ENCODE data around the gene NAA50.

NAA50 gene

GRCh38 chr3:113745756-113746547, at the start of gene NAA50:
Gene NAA50 (minus strand): TSS chr3:113746249. CDS start chr3:113745949, 300 bp downstream.
- DNase-seq = peak; percentile 90

GRCh38 chr3:113795693-113796092, 49.6 kb upstream of the NAA50 start:
- DNase-seq = no peak

GRCh38 chr3:113794526-113794925, 48.5 kb upstream of the NAA50 start:
- no peak for DNase-seq

- DNase-seq = no peak
Observed at GRCh38 chr3:113791381-113791780, 45.3 kb upstream of the NAA50 start.

GRCh38 chr3:113783980-113784379, 37.9 kb upstream of the NAA50 start:
- no peak for DNase-seq

- DNase-seq = no peak
Observed at GRCh38 chr3:113783463-113783862, 37.4 kb upstream of the NAA50 start.

GRCh38 chr3:113776564-113776963, 30.5 kb upstream of the NAA50 start:
- no peak for DNase-seq

GRCh38 chr3:113775516-113775915, 29.5 kb upstream of the NAA50 start:
- DNase-seq = no peak

GRCh38 chr3:113773381-113773780, 27.3 kb upstream of the NAA50 start:
- no peak for DNase-seq

GRCh38 chr3:113771993-113772392, 25.9 kb upstream of the NAA50 start:
- DNase-seq = no peak

- no peak for DNase-seq
Observed at GRCh38 chr3:113769551-113769950, 23.5 kb upstream of the NAA50 start.

GRCh38 chr3:113764698-113765097, 18.6 kb upstream of the NAA50 start:
- DNase-seq = no peak

- DNase-seq = no peak
Observed at GRCh38 chr3:113758389-113759024, 12.5 kb upstream of the NAA50 start.

GRCh38 chr3:113754494-113755159, 8.6 kb upstream of the NAA50 start:
- no peak for DNase-seq

GRCh38 chr3:113753376-113753985, 7.4 kb upstream of the NAA50 start:
- DNase-seq = no peak

GRCh38 chr3:113751141-113751540, 5.1 kb upstream of the NAA50 start:
- no peak for DNase-seq

GRCh38 chr3:113747283-113748046, 1.4 kb upstream of the NAA50 start:
- peak; percentile 19 to 27 for DNase-seq

GRCh38 chr3:113746548-113747282, 666 bp upstream of the NAA50 start, which contains the start of gene ATP6V1A:
Gene ATP6V1A (plus strand): TSS chr3:113747035. CDS start chr3:113778754, 31,719 bp downstream.
- DNase-seq = peak; percentile 69 to 70

- peak; percentile 58 to 60 for DNase-seq
Observed at GRCh38 chr3:113744941-113745755, 901 bp downstream of the NAA50 start.

GRCh38 chr3:113743006-113743630, 2.9 kb downstream of the NAA50 start:
- DNase-seq = no peak

Data from stimulated activated CD4-positive, alpha-beta T cell treated with anti-CD3 and anti-CD28 coated beads, Interleukin-2, amount 100 ng/mL, for 48 hours (primary cell).